NCI-H2171 treated with DMSO at 0.1 percent for 48 hours (cell line): ENCODE results near the gene CAMK1D.

Source experiments
- DNase-seq: peaks from one replicate; lab custom pipeline; 2025; lab: John Stamatoyannopoulos, UW

CAMK1D gene

GRCh38 chr10:12375076-12375504 lies 25.7 kb downstream of the CAMK1D start:
- no peak for DNase-seq

GRCh38 chr10:12376211-12376610 lies 26.9 kb downstream of the CAMK1D start:
- DNase-seq, result no peak

- DNase-seq, result no peak
Measured at GRCh38 chr10:12377658-12378290, 28.4 kb downstream of the CAMK1D start.

GRCh38 chr10:12380999-12381398 lies 31.7 kb downstream of the CAMK1D start:
- no peak for DNase-seq

- DNase-seq, result no peak
Measured at GRCh38 chr10:12381536-12382156, 32.3 kb downstream of the CAMK1D start.

- no peak for DNase-seq
Measured at GRCh38 chr10:12382157-12382548, 32.8 kb downstream of the CAMK1D start.

- DNase-seq, result no peak
Measured at GRCh38 chr10:12382956-12383531, 33.7 kb downstream of the CAMK1D start.

GRCh38 chr10:12384906-12385305 lies 35.6 kb downstream of the CAMK1D start:
- no peak for DNase-seq

GRCh38 chr10:12387561-12388210 lies 38.3 kb downstream of the CAMK1D start:
- DNase-seq, result peak; percentile 86

GRCh38 chr10:12388671-12389070 lies 39.3 kb downstream of the CAMK1D start:
- no peak for DNase-seq

GRCh38 chr10:12389154-12389734 lies 39.9 kb downstream of the CAMK1D start:
- DNase-seq, result no peak

GRCh38 chr10:12390733-12391132 lies 41.4 kb downstream of the CAMK1D start:
- no peak for DNase-seq

- DNase-seq, result no peak
Measured at GRCh38 chr10:12391206-12391605, 41.9 kb downstream of the CAMK1D start.

GRCh38 chr10:12393831-12394230 lies 44.5 kb downstream of the CAMK1D start:
- no peak for DNase-seq

GRCh38 chr10:12394241-12395033 lies 45.1 kb downstream of the CAMK1D start:
- DNase-seq, result no peak

- no peak for DNase-seq
Measured at GRCh38 chr10:12396093-12396492, 46.7 kb downstream of the CAMK1D start.

- no peak for DNase-seq
Measured at GRCh38 chr10:12396567-12396966, 47.2 kb downstream of the CAMK1D start.

GRCh38 chr10:12397147-12397896 lies 48.0 kb downstream of the CAMK1D start:
- DNase-seq, result no peak

- DNase-seq, result no peak
Measured at GRCh38 chr10:12397941-12398340, 48.6 kb downstream of the CAMK1D start.

- DNase-seq, result no peak
Measured at GRCh38 chr10:12400266-12400931, 51.1 kb downstream of the CAMK1D start.

- no peak for DNase-seq
Measured at GRCh38 chr10:12401466-12401865, 52.1 kb downstream of the CAMK1D start.
